ENCODE measurements around the gene ATF3.

The ATF3 gene

GRCh38 chr1:212622467-212622866 is 13.9 kb downstream of the ATF3 start:
- no peak for ATAC-seq
- TF ChIP-seq BACH2 (CRISPR knock-in tag; IDR thresholded peaks at IDR 0.05; ENCODE audit: borderline replicate concordance) (no peak), ZC3H10 (CRISPR knock-in tag; IDR thresholded peaks at IDR 0.05) (no peak), ZNF565 (CRISPR knock-in tag; conservative IDR thresholded peaks at IDR 0.05; ENCODE audit: low read depth) (no peak), CSRNP3 (CRISPR knock-in tag; IDR thresholded peaks at IDR 0.05) (no peak), OSR1 (CRISPR knock-in tag; IDR thresholded peaks at IDR 0.05) (no peak), ZFP30 (CRISPR knock-in tag; IDR thresholded peaks at IDR 0.05) (no peak), CREB5 (CRISPR knock-in tag; IDR thresholded peaks at IDR 0.05; ENCODE audit: low read depth) (no peak), GLIS3 (CRISPR knock-in tag; IDR thresholded peaks at IDR 0.05) (no peak), TSHZ2 (CRISPR knock-in tag; IDR thresholded peaks at IDR 0.05) (no peak), ISL1 (CRISPR knock-in tag; IDR thresholded peaks at IDR 0.05) (no peak), TOX (CRISPR knock-in tag; IDR thresholded peaks at IDR 0.05; ENCODE audit: borderline replicate concordance) (no peak)

GRCh38 chr1:212622906-212623305 is 14.3 kb downstream of the ATF3 start:
- TF ChIP-seq PATZ1 (CRISPR knock-in tag; IDR thresholded peaks at IDR 0.05; ENCODE audit: borderline replicate concordance) = no peak
- no peak for TF ChIP-seq CSDC2 (CRISPR knock-in tag; IDR thresholded peaks at IDR 0.05)
- no peak for TF ChIP-seq ESRRG (CRISPR knock-in tag; IDR thresholded peaks at IDR 0.05)
- TF ChIP-seq ZNF8 (CRISPR knock-in tag; IDR thresholded peaks at IDR 0.05) = no peak
- TF ChIP-seq ZNF70 (CRISPR knock-in tag; IDR thresholded peaks at IDR 0.05) = no peak
- no peak for TF ChIP-seq TOX (CRISPR knock-in tag; IDR thresholded peaks at IDR 0.05; ENCODE audit: borderline replicate concordance)
- no peak for TF ChIP-seq ISL1 (CRISPR knock-in tag; IDR thresholded peaks at IDR 0.05)
- TF ChIP-seq ARNTL (CRISPR knock-in tag; IDR thresholded peaks at IDR 0.05; ENCODE audit: borderline replicate concordance, low read depth) = no peak
- no peak for TF ChIP-seq CSRNP3 (CRISPR knock-in tag; IDR thresholded peaks at IDR 0.05)
- no peak for TF ChIP-seq ZFP3 (CRISPR knock-in tag; IDR thresholded peaks at IDR 0.05)
- no peak for TF ChIP-seq TSHZ2 (CRISPR knock-in tag; IDR thresholded peaks at IDR 0.05)
- no peak for TF ChIP-seq PPARA (CRISPR knock-in tag; IDR thresholded peaks at IDR 0.05; ENCODE audit: borderline replicate concordance)
- TF ChIP-seq CREB5 (CRISPR knock-in tag; IDR thresholded peaks at IDR 0.05; ENCODE audit: low read depth) = no peak
- TF ChIP-seq BACH2 (CRISPR knock-in tag; IDR thresholded peaks at IDR 0.05; ENCODE audit: borderline replicate concordance) = no peak
- TF ChIP-seq ZNF565 (CRISPR knock-in tag; conservative IDR thresholded peaks at IDR 0.05; ENCODE audit: low read depth) = no peak
- ATAC-seq = no peak

Data from SK-N-SH treated with all-trans-retinoic acid at 6 μM for 48 hours (cell line).